Measurements from ENCODE around the gene GIT1. TPM values are rescaled to one million over a fixed set of nuclear protein-coding genes. Genes with fewer than 3 reads are reported as not detected.

The GIT1 gene
- total RNA-seq, 3 donors from 2014 or later = 28.5 to 41.3 (median 31.2) TPM

DNA sequence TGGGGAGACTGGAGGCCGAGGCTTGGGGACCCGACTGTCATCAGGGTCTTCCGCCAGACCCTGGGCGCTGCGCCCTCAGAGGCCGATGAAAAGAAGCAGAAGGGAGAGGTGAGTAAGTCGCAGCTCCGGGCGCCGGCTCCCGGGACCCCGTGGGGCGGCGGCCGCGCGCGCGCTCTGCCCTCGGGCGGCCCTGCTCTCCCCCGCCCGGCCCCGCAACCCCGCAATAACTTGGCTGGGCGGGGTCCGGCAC is 22.2 kb downstream of the GIT1 start:
- peaks cover 7 to 8% of the 10 kb centered on the region in 2 donors for H3K4me1 ChIP-seq
- no peak for DNase-seq (ENCODE audit: low spot score in 2 of 2)
- no peaks in the 10 kb centered on the region for H3K27me3 ChIP-seq
- TF ChIP-seq, protein P1, sequence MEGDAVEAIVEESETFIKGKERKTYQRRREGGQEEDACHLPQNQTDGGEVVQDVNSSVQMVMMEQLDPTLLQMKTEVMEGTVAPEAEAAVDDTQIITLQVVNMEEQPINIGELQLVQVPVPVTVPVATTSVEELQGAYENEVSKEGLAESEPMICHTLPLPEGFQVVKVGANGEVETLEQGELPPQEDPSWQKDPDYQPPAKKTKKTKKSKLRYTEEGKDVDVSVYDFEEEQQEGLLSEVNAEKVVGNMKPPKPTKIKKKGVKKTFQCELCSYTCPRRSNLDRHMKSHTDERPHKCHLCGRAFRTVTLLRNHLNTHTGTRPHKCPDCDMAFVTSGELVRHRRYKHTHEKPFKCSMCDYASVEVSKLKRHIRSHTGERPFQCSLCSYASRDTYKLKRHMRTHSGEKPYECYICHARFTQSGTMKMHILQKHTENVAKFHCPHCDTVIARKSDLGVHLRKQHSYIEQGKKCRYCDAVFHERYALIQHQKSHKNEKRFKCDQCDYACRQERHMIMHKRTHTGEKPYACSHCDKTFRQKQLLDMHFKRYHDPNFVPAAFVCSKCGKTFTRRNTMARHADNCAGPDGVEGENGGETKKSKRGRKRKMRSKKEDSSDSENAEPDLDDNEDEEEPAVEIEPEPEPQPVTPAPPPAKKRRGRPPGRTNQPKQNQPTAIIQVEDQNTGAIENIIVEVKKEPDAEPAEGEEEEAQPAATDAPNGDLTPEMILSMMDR (IDR thresholded peaks at IDR 0.05) = no peak
- TF ChIP-seq POLR2A (IDR thresholded peaks at IDR 0.05) (no peak), POLR2AphosphoS5 (IDR thresholded peaks at IDR 0.05) (no peak)
- H3K4me3 ChIP-seq = peak overlapping the region; percentile 65 to 87 (median 74)
- H3K27ac ChIP-seq = peak overlapping the region; percentile 91
- intact Hi-C loops (cut with DNase I; ENCODE audit: low total_unique reads) = no loop called here
- no peaks in the 10 kb centered on the region for H3K36me3 ChIP-seq
- no peaks in the 10 kb centered on the region for H3K9me3 ChIP-seq

DNA sequence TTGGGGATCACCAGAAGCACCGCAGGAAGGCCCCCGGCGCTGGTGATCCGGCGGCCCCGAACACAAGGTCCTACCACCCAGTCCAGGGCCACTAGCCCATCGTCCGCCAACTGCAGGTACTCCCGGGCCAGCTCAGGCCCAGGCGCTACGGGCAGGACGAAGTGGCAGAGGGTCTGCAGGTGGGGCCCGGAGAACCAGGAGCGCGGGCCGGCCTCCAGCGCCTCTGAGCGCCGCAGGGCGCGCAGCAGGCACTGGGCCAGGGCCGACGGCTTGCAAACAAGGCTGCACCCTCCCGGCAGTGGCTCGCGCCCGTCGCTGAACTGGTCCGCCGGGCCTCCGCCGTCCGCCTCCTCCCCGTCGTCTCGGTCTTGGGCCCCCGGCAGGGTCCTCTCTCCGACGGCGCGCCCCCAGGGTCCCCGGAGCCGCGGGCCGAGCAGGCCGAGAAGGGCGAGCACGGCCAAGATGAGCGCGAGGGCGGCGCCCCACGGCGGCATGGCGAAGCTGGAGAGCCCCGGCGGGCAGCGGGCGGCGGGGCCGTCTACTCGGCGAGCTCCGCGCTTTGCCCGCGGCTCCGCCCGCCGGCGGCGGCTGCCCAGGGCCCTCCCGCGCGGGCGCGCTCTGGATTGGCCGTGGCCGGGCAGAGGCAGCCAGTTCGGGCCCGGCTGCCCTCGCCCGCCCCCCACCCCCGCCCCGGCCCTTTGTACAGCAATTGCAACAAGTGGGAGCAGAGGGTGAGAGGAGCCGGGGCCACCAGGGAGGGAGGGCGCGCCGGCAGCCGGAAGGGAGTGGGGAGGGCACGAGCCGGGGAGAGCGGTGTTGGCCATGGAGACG is 22.8 kb downstream of the GIT1 start, which contains the start of gene ABHD15:
Gene ABHD15, minus strand, starts transcription at position 565 of the 831 bp plus-strand sequence. Its CDS starts 71 bp downstream, at position 494.
- Histone ChIP-seq H3K4me1 (peaks cover 7 to 8% of the 10 kb centered on the region in 2 donors), H3K27ac (peak within 1 kb of the TSS; percentile 91), H3K27me3 (no peaks in the 10 kb centered on the region), H3K36me3 (no peaks in the 10 kb centered on the region), H3K9me3 (no peaks in the 10 kb centered on the region), H3K4me3 (peak within 1 kb of the TSS; percentile 65 to 87 (median 74))
- peak in 1 of 2 donors; percentile 55 for DNase-seq (ENCODE audit: low spot score in 2 of 2)
- intact Hi-C loops (cut with DNase I; ENCODE audit: low total_unique reads) = no loop called here
- TF ChIP-seq POLR2AphosphoS5 (IDR thresholded peaks at IDR 0.05) (no peak), POLR2A (IDR thresholded peaks at IDR 0.05) (no peak)
- TF ChIP-seq, protein P1 (IDR thresholded peaks at IDR 0.05) = no peak

DNA sequence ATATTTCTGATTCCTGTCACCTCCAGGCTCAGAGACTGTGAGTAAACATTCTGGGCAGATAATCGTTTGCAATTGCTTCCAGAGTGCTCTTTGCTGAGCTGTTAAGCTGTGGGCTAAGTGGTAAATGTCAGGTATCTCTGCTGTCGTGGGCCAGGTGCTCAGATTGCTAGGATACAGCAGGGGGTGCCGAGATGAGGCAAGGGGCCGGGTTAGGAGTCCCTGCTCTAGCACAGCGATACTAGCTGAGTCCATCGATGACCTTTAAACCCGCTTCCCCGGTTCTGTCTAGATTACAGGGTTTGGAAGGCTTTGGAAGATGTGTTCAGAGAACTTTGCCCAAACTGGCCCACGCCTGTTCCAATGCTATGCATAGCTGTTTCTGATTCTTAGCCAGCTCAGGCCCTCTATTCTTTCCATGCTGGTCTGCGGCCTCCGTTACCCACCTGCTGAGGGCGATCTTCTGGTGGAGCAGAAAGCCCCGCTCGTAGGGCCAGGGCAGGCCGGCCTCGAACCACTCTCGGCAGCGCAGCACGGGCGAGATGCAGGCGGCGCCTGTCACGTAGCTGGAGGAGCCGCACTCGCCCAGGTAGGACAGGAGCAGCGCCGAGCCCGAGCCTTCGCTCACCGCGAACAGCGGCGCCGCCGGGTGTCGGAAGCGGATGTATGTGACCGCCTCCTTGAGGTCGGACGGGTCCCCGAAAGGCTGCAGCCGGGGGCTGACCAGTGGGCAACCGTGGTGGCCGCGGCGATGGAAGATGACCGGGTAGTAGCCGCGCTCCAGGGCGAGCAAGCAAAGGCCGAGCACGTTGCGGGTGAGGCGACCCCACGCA is 23.6 kb downstream of the GIT1 start:
- Histone ChIP-seq H3K4me3 (peak overlapping the region; percentile 65 to 87 (median 74)), H3K27ac (peak overlapping the region in 1 of 2 donors; percentile 91), H3K36me3 (no peaks in the 10 kb centered on the region), H3K9me3 (no peaks in the 10 kb centered on the region), H3K4me1 (peaks cover 7% of the 10 kb centered on the region in 2 donors), H3K27me3 (no peaks in the 10 kb centered on the region)
- intact Hi-C loops (cut with DNase I; ENCODE audit: low total_unique reads) = no loop called here
- peak in 1 of 2 donors; percentile 51 for DNase-seq (ENCODE audit: low spot score in 2 of 2)
- TF ChIP-seq POLR2A (IDR thresholded peaks at IDR 0.05) = no peak
- TF ChIP-seq POLR2AphosphoS5 (IDR thresholded peaks at IDR 0.05) = no peak
- TF ChIP-seq, protein P1 (IDR thresholded peaks at IDR 0.05) = no peak

DNA sequence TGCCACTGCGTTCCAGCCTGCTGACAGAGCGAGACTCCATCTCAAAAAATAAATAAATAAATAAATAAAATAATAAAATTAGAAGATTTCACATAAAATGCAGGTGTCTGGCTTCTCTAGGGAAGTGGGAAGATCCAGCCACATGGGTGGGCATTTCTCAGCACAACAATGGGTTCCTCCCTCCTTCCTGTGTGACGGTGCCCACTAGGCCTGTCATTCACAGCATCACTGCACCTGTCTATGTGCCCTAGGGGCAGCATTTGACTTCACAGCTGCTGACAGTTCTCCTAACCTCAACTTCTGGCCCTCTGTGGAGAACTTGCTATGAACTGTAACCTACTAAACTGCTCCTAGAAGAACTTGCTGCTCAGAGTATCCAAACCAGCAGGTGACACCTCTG is 25.6 kb downstream of the GIT1 start:
- Histone ChIP-seq H3K4me1 (peaks cover 3% of the 10 kb centered on the region in 2 donors), H3K4me3 (no peak overlapping the region), H3K36me3 (no peaks in the 10 kb centered on the region), H3K27me3 (no peaks in the 10 kb centered on the region), H3K27ac (no peak overlapping the region), H3K9me3 (no peaks in the 10 kb centered on the region)
- TF ChIP-seq POLR2A (IDR thresholded peaks at IDR 0.05) (no peak), POLR2AphosphoS5 (IDR thresholded peaks at IDR 0.05) (no peak)
- DNase-seq (ENCODE audit: low spot score in 2 of 2) = no peak
- intact Hi-C loops (cut with DNase I; ENCODE audit: low total_unique reads) = no loop called here

DNA sequence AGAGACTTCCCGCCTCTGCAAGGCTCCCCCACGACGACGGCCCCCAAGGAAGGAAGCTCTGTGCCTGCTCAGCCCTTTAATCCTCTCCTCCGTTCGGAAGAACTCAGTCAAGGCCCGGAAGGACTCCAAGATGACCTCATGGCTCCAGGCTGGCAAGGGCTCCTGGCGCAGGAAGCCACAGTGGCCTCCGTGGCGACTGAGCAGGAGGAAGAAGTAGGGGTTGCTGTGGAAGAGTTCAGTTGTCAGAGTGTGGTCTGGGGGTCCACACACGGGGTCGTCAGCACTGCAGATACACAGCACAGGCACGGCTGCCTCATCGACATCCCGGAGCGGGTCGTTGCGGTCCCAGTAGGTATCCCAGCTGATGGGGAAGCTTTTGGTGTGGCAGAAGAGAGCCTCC is 26.8 kb downstream of the GIT1 start:
- TF ChIP-seq POLR2A (IDR thresholded peaks at IDR 0.05) (no peak), POLR2AphosphoS5 (IDR thresholded peaks at IDR 0.05) (no peak)
- TF ChIP-seq, protein P1 (IDR thresholded peaks at IDR 0.05) = no peak
- Histone ChIP-seq H3K27ac (no peak overlapping the region), H3K4me1 (peaks cover 3% of the 10 kb centered on the region in 2 donors), H3K9me3 (no peaks in the 10 kb centered on the region), H3K27me3 (no peaks in the 10 kb centered on the region), H3K4me3 (no peak overlapping the region), H3K36me3 (no peaks in the 10 kb centered on the region)
- intact Hi-C loops (cut with DNase I; ENCODE audit: low total_unique reads) = no loop called here
- DNase-seq (ENCODE audit: low spot score in 2 of 2) = no peak
